C4-2B (cell line): ENCODE results near the gene CYB5B.

Source experiments
- H3K27ac ChIP-seq: fragments of 450-650 bp; 2 replicates; pipeline ENCODE4 v1.5.1; 2017
- ZFX ChIP-seq: fragments of 450-650 bp; IDR thresholded peaks from 2 replicates; pipeline ENCODE4 v1.6.1; 2017
- TF ChIP-seq, protein P1 (sequence below): fragments of 450-650 bp; conservative IDR thresholded peaks from 2 replicates; pipeline ENCODE4 v1.5.1; 2017; ENCODE audit warnings: mild to moderate bottlenecking

The CYB5B gene

GRCh38 chr16:69469807-69470561 is 45.6 kb downstream of the CYB5B start:
- TF ChIP-seq, protein P1, sequence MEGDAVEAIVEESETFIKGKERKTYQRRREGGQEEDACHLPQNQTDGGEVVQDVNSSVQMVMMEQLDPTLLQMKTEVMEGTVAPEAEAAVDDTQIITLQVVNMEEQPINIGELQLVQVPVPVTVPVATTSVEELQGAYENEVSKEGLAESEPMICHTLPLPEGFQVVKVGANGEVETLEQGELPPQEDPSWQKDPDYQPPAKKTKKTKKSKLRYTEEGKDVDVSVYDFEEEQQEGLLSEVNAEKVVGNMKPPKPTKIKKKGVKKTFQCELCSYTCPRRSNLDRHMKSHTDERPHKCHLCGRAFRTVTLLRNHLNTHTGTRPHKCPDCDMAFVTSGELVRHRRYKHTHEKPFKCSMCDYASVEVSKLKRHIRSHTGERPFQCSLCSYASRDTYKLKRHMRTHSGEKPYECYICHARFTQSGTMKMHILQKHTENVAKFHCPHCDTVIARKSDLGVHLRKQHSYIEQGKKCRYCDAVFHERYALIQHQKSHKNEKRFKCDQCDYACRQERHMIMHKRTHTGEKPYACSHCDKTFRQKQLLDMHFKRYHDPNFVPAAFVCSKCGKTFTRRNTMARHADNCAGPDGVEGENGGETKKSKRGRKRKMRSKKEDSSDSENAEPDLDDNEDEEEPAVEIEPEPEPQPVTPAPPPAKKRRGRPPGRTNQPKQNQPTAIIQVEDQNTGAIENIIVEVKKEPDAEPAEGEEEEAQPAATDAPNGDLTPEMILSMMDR: no peak
- TF ChIP-seq ZFX: no peak
- H3K27ac ChIP-seq: no peak overlapping the region

DNA sequence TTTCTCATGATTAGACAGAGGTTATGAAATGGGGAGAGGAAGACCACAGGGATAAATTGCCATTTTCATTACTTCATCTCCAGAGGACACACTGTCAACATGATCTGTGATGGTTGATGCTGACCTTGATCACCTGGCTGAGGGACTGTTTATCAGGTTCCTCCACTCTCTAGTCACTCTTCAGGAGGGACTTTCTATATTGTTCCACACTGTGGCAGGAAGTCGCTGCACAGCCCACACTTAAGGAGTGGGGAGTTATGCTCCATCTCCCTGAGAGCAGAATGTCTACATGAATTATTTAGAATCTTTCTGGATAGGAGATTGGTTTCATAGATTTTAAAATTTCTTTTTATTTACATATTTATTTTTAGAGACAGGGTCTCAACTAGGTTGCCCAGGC is 46.7 kb downstream of the CYB5B start:
- H3K27ac ChIP-seq: no peak overlapping the region
- TF ChIP-seq, protein P1: no peak
- TF ChIP-seq ZFX: no peak

DNA sequence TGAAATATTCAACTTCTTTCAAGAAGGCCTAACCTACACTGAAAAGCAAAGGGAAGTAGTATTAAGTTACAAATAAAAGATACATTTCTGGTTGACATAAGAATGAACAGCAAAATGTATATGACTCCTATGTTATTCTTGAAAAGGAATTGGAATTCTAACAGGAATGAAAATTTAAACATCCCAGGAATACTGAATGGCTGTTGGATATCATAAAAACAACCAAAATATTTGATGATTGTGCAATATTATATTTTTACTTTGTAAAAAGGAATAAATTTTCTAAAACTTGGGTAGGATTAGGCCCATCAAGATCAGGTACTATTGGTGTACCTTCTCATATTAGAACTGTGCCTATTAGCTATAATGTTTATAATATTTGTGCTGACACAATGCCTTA is 50.0 kb downstream of the CYB5B start:
- no peak for TF ChIP-seq ZFX
- TF ChIP-seq, protein P1: no peak
- H3K27ac ChIP-seq: no peak overlapping the region

GRCh38 chr16:69476920-69477443 is 52.6 kb downstream of the CYB5B start:
- TF ChIP-seq, protein P1: no peak
- TF ChIP-seq ZFX: no peak
- H3K27ac ChIP-seq: no peak overlapping the region

- no peak overlapping the region for H3K27ac ChIP-seq
- no peak for TF ChIP-seq ZFX
- TF ChIP-seq, protein P1: no peak
Observed at GRCh38 chr16:69477546-69477945, 53.1 kb downstream of the CYB5B start.

GRCh38 chr16:69478685-69479084 is 54.3 kb downstream of the CYB5B start:
- TF ChIP-seq ZFX: no peak
- TF ChIP-seq, protein P1: no peak
- H3K27ac ChIP-seq: no peak overlapping the region

GRCh38 chr16:69479775-69480174 is 55.4 kb downstream of the CYB5B start:
- no peak overlapping the region for H3K27ac ChIP-seq
- TF ChIP-seq, protein P1: no peak
- no peak for TF ChIP-seq ZFX
